HepG2 (cell line): ENCODE data around the gene PLCG1. TPM values are rescaled to one million over a fixed set of nuclear protein-coding genes. Genes with fewer than 3 reads are reported as not detected.

Experiments
- ELF3 ChIP-seq: IDR thresholded peaks from 2 replicates; pipeline ENCODE4 v1.6.1; 2016; ENCODE audit warnings: missing genetic modification reagents, missing compliant biosample characterization
- ETV6 ChIP-seq: sonication (generic); formaldehyde crosslinking; conservative IDR thresholded peaks from 2 replicates; pipeline ENCODE4 v1.4.0; 2020; ENCODE audit warnings: missing genetic modification reagents
- GATAD2A ChIP-seq: IDR thresholded peaks from 2 replicates; pipeline ENCODE4 v1.6.1; 2016
- HMGXB4 ChIP-seq, 2 experiments: sonication (generic) in 1 of 2; formaldehyde crosslinking in 1 of 2; IDR thresholded peaks; 2 replicates each; pipeline versions ENCODE4 v1.4.0 to v1.6.1; 2018 to 2020; ENCODE audit warnings: missing genetic modification reagents in 2 of 2, borderline replicate concordance in 1 of 2, low read depth in 1 of 2, mild to moderate bottlenecking in 1 of 2, missing biosample characterization in 1 of 2
- HNRNPK ChIP-seq: fragments of 200-400 bp; formaldehyde crosslinking; IDR thresholded peaks from 2 replicates; pipeline ENCODE4 v1.6.1; 2018; ENCODE audit warnings: low read length, low read depth, moderate library complexity, mild to moderate bottlenecking; ENCODE audit not compliant: poor library complexity, severe bottlenecking
- MIXL1 ChIP-seq: IDR thresholded peaks from 2 replicates; pipeline ENCODE4 v1.6.1; 2016
- NCOA1 ChIP-seq: sonication (generic); formaldehyde crosslinking; IDR thresholded peaks from 2 replicates; pipeline ENCODE4 v1.9.0; 2021; ENCODE audit warnings: missing genetic modification reagents
- NRL ChIP-seq: sonication (generic); formaldehyde crosslinking; IDR thresholded peaks from 2 replicates; pipeline ENCODE4 v1.5.0; 2020; ENCODE audit warnings: missing genetic modification reagents, mild to moderate bottlenecking, moderate library complexity, borderline replicate concordance
- RAD21 ChIP-seq: fragments of 450-650 bp; formaldehyde crosslinking; IDR thresholded peaks from 2 replicates; pipeline ENCODE4 v1.5.0; 2020; ENCODE audit warnings: mild to moderate bottlenecking
- REL ChIP-seq: sonication (generic); formaldehyde crosslinking; conservative IDR thresholded peaks from 2 replicates; pipeline ENCODE4 v1.8.0; 2022; ENCODE audit warnings: mild to moderate bottlenecking, missing genetic modification reagents, moderate library complexity
- SMAD1 ChIP-seq: sonication (generic); formaldehyde crosslinking; IDR thresholded peaks from 2 replicates; pipeline ENCODE4 v1.4.0; 2020; ENCODE audit warnings: missing genetic modification reagents, low read depth, mild to moderate bottlenecking, borderline replicate concordance
- SOX5 ChIP-seq: IDR thresholded peaks from 2 replicates; pipeline ENCODE4 v1.6.1; 2016; ENCODE audit warnings: borderline replicate concordance
- THAP7 ChIP-seq: sonication (generic); formaldehyde crosslinking; IDR thresholded peaks from 2 replicates; pipeline ENCODE4 v1.8.1; 2023; ENCODE audit warnings: mild to moderate bottlenecking, missing genetic modification reagents
- ZBTB20 ChIP-seq: sonication (generic); formaldehyde crosslinking; IDR thresholded peaks from 2 replicates; pipeline ENCODE4 v1.8.1; 2023; ENCODE audit warnings: missing genetic modification reagents, low read depth, mild to moderate bottlenecking, borderline replicate concordance
- ZBTB43 ChIP-seq: sonication (generic); formaldehyde crosslinking; conservative IDR thresholded peaks from 2 replicates; pipeline ENCODE4 v1.4.0; 2020; ENCODE audit warnings: missing genetic modification reagents
- ZGPAT ChIP-seq: IDR thresholded peaks from 2 replicates; pipeline ENCODE4 v1.6.1; 2016; ENCODE audit warnings: mild to moderate bottlenecking
- ZNF441 ChIP-seq: sonication (generic); formaldehyde crosslinking; IDR thresholded peaks from 2 replicates; pipeline ENCODE4 v1.7.0; 2021; ENCODE audit warnings: missing genetic modification reagents, borderline replicate concordance
- ZNF749 ChIP-seq: sonication (generic); formaldehyde crosslinking; IDR thresholded peaks from 2 replicates; pipeline ENCODE4 v1.8.0; 2022; ENCODE audit warnings: mild to moderate bottlenecking, missing genetic modification reagents, moderate library complexity, borderline replicate concordance
- ZNF792 ChIP-seq: IDR thresholded peaks from 2 replicates; pipeline ENCODE4 v1.6.1; 2016
- ZNF800 ChIP-seq: sonication (generic); formaldehyde crosslinking; IDR thresholded peaks from 2 replicates; pipeline ENCODE4 v1.4.0; 2020; ENCODE audit warnings: missing genetic modification reagents
- ZSCAN21 ChIP-seq: sonication (generic); formaldehyde crosslinking; IDR thresholded peaks from 2 replicates; pipeline ENCODE4 v1.8.0; 2022; ENCODE audit warnings: mild to moderate bottlenecking, missing genetic modification reagents, moderate library complexity, borderline replicate concordance
- polyA plus RNA-seq, 8 experiments: library from polyadenylated mRNA; depleted of rRNA in 3 of 8; stranded (reverse) in 7 of 8; unstranded in 1 of 8; fragments of >200 nt; fragmentation: Illumina TruSeq in 4 of 8; extraction: Trizol in 4 of 8; gene quantifications; 2 replicates each; pipeline versions ENCODE4 v1.2.1 to v1.2.3, GENCODE V29; 2011 to 2016; ENCODE audit warnings: low read depth in 4 of 8, missing spikeins in 1 of 8, mixed read lengths in 1 of 8; ENCODE audit not compliant: insufficient read depth in 1 of 8
- total RNA-seq, 5 experiments: library from RNA; depleted of rRNA; stranded (reverse); fragments of >200 nt; fragmentation: Illumina TruSeq; extraction: Trizol; gene quantifications; 2 replicates each; pipeline ENCODE4 v1.2.3, GENCODE V29; 2016; ENCODE audit warnings: low read depth in 1 of 5

PLCG1 gene
- total and polyA plus RNA-seq, 2 of the 13 experiments (the other 11 are each of a cell fraction or from before 2014, with no cell fraction given), result 85.3 to 158 TPM

GRCh38 chr20:41095110-41095969 is 42.0 kb upstream of the PLCG1 start (continued):
- TF ChIP-seq ZBTB43 (CRISPR knock-in tag) (0 out of 2 replicates have a peak, but pooled peaks have one; percentile 36), SOX5 (CRISPR knock-in tag) (no peak; the same call in 1 of the 2 replicates), THAP7 (no peak), RAD21 (CRISPR knock-in tag) (peak; percentile 81), HNRNPK (no peak), ZSCAN21 (CRISPR knock-in tag) (no peak), GATAD2A (CRISPR knock-in tag) (peak; percentile 45; the same call in 1 of the 2 replicates), HMGXB4 (CRISPR knock-in tag; IDR thresholded peaks at IDR 0.05; ENCODE audit: borderline replicate concordance in 1 of 2, low read depth in 1 of 2) (peak; percentile 28 to 37; a peak in 2 of 4 replicates), ETV6 (CRISPR knock-in tag) (no peak), ZNF792 (CRISPR knock-in tag) (no peak), ZBTB20 (CRISPR knock-in tag) (0 out of 2 replicates have a peak, but pooled peaks have one; percentile 17), ELF3 (CRISPR knock-in tag) (peak; percentile 39; the same call in 1 of the 2 replicates), NCOA1 (CRISPR knock-in tag) (no peak), MIXL1 (CRISPR knock-in tag) (peak; percentile 38; the same call in 1 of the 2 replicates), NRL (CRISPR knock-in tag) (no peak), ZGPAT (CRISPR knock-in tag) (no peak), ZNF749 (CRISPR knock-in tag) (0 out of 2 replicates have a peak, but pooled peaks have one; percentile 31), ZNF800 (CRISPR knock-in tag) (peak; percentile 27; the same call in 1 of the 2 replicates), REL (CRISPR knock-in tag) (no peak), SMAD1 (no peak), ZNF441 (CRISPR knock-in tag) (no peak)
